ENCODE results near the gene MMP27.
"Not testable (repeated sequence)": the region's sequence is repeated elsewhere in the genome, so short reads cannot be mapped to it uniquely, and the experiment has no call there.

MMP27 gene

GRCh38 chr11:102705626-102706025 is at the start of gene MMP27:
TSS of gene MMP27 (minus strand) at chr11:102705769. CDS start at chr11:102705714, 55 bp downstream.
- DNase-seq = no peak

GRCh38 chr11:102753267-102753666 is 47.7 kb upstream of the MMP27 start:
- no peak for DNase-seq

GRCh38 chr11:102751673-102752072 is 46.1 kb upstream of the MMP27 start:
- DNase-seq = no peak

GRCh38 chr11:102749101-102749722 is 43.6 kb upstream of the MMP27 start:
- no peak for DNase-seq

- DNase-seq = not testable (repeated sequence)
Measured at GRCh38 chr11:102746746-102747578, 41.4 kb upstream of the MMP27 start.

GRCh38 chr11:102734650-102735049 is 29.1 kb upstream of the MMP27 start:
- no peak for DNase-seq

- DNase-seq = peak; percentile 75
Measured at GRCh38 chr11:102733232-102733875, 27.8 kb upstream of the MMP27 start.

GRCh38 chr11:102730944-102731343 is 25.4 kb upstream of the MMP27 start:
- DNase-seq = not testable (repeated sequence)

GRCh38 chr11:102729849-102730815 is 24.6 kb upstream of the MMP27 start:
- DNase-seq = no peak

- no peak for DNase-seq
Measured at GRCh38 chr11:102727890-102728289, 22.3 kb upstream of the MMP27 start.

- DNase-seq = no peak
Measured at GRCh38 chr11:102724904-102725500, 19.4 kb upstream of the MMP27 start, which contains the start of gene MMP8. TSS of gene MMP8 (minus strand) at chr11:102724954. CDS start at chr11:102724855, 99 bp downstream.

GRCh38 chr11:102722821-102723220 is 17.3 kb upstream of the MMP27 start:
- DNase-seq = no peak

- no peak for DNase-seq
Measured at GRCh38 chr11:102719620-102720277, 14.2 kb upstream of the MMP27 start.

GRCh38 chr11:102717280-102717679 is 11.7 kb upstream of the MMP27 start:
- DNase-seq = no peak

- no peak for DNase-seq
Measured at GRCh38 chr11:102716527-102716926, 11.0 kb upstream of the MMP27 start.

- no peak for DNase-seq
Measured at GRCh38 chr11:102712137-102712536, 6.6 kb upstream of the MMP27 start.

GRCh38 chr11:102709201-102709945 is 3.8 kb upstream of the MMP27 start:
- DNase-seq = no peak

GRCh38 chr11:102708654-102709053 is 3.1 kb upstream of the MMP27 start:
- DNase-seq = no peak

- no peak for DNase-seq
Measured at GRCh38 chr11:102704841-102705240, 728 bp downstream of the MMP27 start.

- DNase-seq = no peak
Measured at GRCh38 chr11:102703826-102704493, 1.6 kb downstream of the MMP27 start.
